ENCODE results near the gene SEH1L.
A peak's percentile ranks its signal among the peaks of the same experiment; 100 is the strongest.
"Not testable (repeated sequence)": the region's sequence is repeated elsewhere in the genome, so short reads cannot be mapped to it uniquely, and the experiment has no call there.

SEH1L gene

DNA sequence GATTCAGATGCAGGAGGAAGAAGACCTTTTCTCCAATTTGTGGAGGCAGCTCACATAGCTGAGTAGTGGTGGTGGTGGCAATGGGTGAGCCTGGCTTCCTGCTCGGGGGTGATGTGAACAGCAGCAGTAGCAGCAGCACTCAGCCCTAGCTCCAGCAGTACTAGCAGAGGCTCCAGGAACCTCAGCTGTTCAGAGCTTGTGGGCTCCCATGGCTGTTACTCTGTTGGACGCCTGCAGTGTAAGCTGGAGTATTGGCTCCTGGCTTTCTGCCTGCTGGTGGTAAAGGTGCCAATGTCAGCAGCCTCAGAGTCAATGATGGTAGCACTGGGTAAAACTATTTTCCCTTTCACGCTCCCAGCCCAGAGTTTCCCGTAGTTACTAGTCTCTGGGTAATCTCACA lies 3.1 kb upstream of the SEH1L start:
- DNase-seq: no peak

DNA sequence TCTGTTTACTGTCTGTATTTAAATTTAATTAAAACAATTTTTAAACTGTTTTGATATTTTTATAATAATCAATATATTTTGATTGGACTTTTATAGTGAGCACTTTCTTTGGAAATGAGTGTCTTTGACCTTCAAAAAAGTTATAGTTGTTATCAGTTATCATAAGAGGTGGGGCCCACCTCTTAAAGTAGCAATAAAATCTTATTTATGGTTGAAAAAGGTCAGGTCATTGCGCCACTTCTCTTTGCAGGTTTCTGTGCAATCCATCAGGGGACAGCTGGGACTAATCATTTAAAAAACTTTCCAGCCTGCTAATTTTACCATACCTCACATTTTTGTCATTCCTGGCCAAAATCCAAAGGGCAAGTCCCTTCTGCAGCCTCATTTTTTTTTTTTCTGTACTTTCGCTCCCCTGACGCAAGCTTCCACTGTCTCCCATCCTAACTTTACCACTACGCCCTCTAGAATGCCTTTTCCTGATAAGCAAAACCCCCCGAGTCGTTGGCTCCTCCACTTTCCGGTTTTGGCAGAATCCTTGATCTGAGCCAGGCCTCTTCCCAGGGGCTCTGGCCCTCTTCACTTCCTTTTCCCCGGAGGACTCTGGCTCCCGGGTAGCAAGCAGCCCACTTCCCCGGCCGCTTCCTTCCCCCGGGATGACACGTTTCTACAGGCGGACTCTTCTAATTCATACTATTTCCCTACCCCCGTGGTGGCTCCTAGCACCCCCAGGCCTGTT lies 1.1 kb upstream of the SEH1L start:
- peak in 1 of 2 experiments; percentile 27 for DNase-seq

DNA sequence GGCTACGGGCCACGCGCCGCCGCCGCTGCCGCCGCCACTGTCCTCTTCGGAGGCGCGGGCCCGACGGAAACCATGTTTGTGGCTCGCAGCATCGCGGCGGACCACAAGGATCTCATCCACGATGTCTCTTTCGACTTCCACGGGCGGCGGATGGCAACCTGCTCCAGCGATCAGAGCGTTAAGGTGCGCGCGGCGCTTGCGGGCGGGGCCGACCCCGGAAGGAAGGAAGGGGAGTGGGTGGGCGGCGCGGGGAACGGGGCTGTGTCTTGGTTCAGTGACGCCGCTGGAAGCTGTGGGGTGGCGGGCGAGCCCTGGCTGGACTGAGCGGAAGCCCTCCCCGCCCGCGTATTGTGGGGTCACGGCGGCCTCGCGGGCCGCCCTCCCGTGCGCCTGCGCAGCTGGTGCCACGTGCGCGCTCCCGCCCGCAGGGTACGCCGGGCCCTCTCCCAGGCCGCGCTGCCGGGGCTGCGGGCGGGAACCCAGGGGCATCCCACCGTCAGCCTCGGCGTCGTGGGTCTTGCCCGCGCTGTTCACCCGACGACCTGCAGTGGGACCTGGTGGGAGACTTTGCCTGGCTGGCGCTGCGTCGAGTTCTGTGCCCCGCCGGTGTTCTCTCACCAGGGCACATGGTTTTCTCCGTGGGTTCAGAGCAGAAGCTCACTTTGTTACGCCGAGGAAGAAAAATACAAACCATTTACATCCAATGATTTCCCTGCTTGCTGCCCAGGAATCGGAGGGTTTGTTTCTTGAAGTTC lies 416 bp downstream of the SEH1L start:
- peak; percentile 87 to 88 for DNase-seq

- no peak for DNase-seq
Measured at GRCh38 chr18:12958478-12958877, 10.7 kb downstream of the SEH1L start.

- DNase-seq: no peak
Measured at GRCh38 chr18:12960395-12960794, 12.6 kb downstream of the SEH1L start.

- no peak for DNase-seq
Measured at GRCh38 chr18:12960853-12961397, 13.1 kb downstream of the SEH1L start.

- DNase-seq: no peak
Measured at GRCh38 chr18:12963069-12963468, 15.3 kb downstream of the SEH1L start.

- DNase-seq: no peak
Measured at GRCh38 chr18:12968115-12968514, 20.3 kb downstream of the SEH1L start.

- no peak for DNase-seq
Measured at GRCh38 chr18:12968619-12969018, 20.8 kb downstream of the SEH1L start.

DNA sequence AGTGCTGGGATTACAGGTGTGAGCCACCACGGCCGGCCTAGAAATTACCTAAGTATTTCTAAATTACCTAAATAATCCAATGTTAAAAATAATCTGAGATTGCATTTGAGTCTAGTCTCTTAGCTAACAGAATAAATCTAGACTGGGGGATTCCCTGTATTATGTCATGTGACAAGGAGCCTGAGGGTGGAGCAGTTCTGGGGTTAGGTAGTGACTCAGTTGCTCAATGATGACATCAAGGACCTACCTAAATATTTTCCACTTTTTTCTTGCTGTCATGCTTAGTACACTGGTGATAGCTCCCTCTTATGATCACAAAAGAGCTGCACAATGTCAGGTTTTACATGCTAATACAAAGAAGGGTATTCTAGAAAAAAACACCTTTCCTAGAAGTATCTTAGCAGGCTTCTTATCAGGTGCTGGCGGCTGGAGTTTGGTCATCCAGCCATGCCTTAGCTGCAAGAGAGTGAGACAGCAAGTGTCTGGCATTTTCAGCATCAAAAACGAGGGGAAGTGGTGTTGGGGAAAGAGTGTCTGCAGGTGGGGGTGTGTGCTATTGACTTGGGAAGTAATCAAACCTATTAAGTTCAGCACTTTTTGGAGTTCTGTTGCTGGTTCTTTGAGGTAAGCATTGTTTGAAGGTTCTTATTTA lies 25.9 kb downstream of the SEH1L start:
- no peak for DNase-seq

- no peak for DNase-seq
Measured at GRCh38 chr18:12975488-12975887, 27.7 kb downstream of the SEH1L start.

DNA sequence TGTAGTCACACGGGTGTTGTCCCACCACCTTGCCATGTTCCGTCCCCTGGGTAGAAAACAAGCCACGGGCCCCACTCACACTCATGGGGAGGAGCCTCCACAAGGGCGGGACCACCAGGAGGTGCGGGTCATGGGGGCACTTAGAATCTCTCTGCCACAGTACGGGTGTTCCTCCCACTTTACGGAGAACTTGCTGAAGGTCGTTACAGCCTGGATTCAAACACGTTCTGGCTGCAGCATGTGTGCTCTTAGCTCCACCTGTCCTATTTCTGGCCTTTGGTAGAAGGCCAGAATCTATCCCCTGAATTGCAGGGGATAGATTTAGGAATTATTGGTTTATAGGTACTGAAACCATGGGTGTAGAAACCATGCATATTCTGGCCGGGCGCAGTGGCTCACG lies 28.5 kb downstream of the SEH1L start:
- no peak for DNase-seq

DNA sequence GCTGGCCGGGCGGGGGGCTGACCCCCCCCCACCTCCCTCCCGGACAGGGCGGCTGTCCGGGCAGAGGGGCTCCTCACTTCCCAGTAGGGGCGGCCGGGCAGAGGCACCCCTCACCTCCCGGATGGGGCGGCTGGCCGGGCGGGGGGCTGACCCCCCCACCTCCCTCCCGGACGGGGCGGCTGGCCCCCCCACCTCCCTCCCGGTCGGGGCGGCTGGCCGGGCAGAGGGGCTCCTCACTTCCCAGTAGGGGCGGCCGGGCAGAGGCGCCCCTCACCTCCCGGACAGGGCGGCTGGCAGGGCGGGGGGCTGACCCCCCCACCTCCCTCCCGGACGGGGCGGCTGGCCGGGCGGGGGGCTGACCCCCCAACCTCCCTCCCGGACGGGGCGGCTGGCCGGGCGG lies 32.3 kb downstream of the SEH1L start:
- DNase-seq: not testable (repeated sequence)

DNA sequence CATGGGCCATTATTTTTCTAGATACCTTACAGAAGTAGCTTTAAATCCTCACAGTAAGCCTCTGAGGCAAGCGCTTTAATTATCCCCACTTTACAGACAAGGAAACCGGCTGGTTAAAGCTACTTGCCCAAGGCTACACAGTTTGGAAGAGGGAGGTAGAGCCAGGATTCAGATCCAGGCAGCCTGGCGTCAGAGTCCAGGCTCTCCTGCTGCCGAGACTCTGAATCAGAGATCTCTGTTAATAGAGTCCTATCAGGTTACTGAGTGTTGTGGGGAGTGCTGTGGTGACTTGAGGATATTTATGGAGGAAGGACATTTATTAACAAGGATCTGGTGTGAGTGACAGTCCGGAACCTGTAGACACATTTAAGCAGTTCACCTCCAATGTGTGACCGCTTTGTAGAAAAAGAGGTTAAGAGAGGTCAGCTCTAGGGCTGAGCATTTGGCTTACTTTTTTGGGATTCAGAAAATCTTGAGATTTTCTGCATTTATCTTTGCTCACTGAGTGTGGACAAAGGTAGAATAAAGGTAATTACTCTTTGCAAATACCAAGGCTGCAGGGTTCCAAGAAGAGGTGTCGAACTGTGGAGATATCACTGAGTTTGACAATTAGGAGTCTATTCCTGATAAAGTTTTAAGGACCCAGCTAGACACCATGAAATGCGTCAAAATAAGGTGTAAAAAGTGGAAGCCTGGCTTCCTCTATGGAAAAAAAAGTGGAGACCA lies 41.7 kb downstream of the SEH1L start:
- DNase-seq: no peak

DNA sequence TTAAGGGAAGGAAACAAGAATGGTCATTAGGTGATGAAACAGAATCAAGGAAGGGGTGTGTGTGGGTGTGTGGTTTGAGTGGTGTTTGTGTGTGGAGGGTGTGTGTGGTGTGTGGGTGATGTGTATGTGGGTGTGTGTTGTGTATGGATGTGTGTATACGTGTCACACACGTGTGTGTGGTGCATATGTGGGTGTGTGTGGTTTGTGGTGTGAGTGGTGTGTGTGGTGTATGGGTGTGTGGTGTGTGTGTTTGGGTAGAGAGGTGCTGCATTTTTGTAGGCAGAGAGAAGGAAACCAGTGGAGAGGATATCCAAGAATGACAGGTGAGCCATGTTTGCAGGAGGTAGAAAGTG lies 42.3 kb downstream of the SEH1L start:
- DNase-seq: peak in 1 of 2 experiments; percentile 26

- peak in 1 of 2 experiments; percentile 33 for DNase-seq
Measured at GRCh38 chr18:12990641-12990966, 42.8 kb downstream of the SEH1L start.

- peak; percentile 97 for DNase-seq
Measured at GRCh38 chr18:12990967-12991820, 43.4 kb downstream of the SEH1L start, which contains the start of gene CEP192. Gene CEP192, plus strand, starts transcription at chr18:12991362. Its CDS starts 8,063 bp downstream, at chr18:12999425.

- DNase-seq: peak in 1 of 2 experiments; percentile 56
Measured at GRCh38 chr18:12991821-12992179, 44.0 kb downstream of the SEH1L start.

GRCh38 chr18:12993439-12993838 lies 45.6 kb downstream of the SEH1L start:
- DNase-seq: no peak

GRCh38 chr18:12995424-12995823 lies 47.6 kb downstream of the SEH1L start:
- DNase-seq: no peak

- DNase-seq: no peak
Measured at GRCh38 chr18:12995952-12996477, 48.2 kb downstream of the SEH1L start.
